ENCODE results near the gene NPIPA5. TPM values are rescaled to one million over a fixed set of nuclear protein-coding genes. Genes with fewer than 3 reads are reported as not detected.
"Not testable (repeated sequence)": the region's sequence is repeated elsewhere in the genome, so short reads cannot be mapped to it uniquely, and the experiment has no call there.

The NPIPA5 gene
- total RNA-seq, 1 donor from 2014 or later = 1.1 TPM

DNA sequence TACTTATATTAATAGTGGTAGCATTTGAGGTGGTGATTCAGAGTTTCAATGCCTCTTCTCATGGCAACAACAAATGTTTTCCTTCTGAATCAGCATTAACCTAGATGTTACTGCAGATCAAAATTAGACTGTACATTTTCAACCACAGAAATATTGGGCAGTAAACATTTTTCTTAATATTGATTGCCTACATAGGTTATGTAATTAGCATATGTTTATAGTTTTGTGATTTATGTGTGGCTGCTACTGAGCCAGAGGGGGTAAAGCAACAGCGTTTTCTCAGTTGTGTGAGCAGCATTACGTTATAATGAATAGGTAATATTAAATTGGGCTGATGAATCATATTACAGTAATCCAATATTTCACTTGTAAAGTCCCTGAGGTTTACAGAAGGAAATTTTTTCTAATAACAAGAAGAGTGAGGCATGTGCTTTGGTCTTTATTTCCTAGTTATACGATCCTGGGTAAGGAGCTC is 37.5 kb upstream of the NPIPA5 start:
- H3K4me3 ChIP-seq (ENCODE audit: low read depth, low read length) = no peak overlapping the region
- DNase-seq (ENCODE audit: low read depth) = no peak
- TF ChIP-seq, protein P1, sequence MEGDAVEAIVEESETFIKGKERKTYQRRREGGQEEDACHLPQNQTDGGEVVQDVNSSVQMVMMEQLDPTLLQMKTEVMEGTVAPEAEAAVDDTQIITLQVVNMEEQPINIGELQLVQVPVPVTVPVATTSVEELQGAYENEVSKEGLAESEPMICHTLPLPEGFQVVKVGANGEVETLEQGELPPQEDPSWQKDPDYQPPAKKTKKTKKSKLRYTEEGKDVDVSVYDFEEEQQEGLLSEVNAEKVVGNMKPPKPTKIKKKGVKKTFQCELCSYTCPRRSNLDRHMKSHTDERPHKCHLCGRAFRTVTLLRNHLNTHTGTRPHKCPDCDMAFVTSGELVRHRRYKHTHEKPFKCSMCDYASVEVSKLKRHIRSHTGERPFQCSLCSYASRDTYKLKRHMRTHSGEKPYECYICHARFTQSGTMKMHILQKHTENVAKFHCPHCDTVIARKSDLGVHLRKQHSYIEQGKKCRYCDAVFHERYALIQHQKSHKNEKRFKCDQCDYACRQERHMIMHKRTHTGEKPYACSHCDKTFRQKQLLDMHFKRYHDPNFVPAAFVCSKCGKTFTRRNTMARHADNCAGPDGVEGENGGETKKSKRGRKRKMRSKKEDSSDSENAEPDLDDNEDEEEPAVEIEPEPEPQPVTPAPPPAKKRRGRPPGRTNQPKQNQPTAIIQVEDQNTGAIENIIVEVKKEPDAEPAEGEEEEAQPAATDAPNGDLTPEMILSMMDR (conservative IDR thresholded peaks at IDR 0.05; ENCODE audit: low read depth, low read length) = no peak

DNA sequence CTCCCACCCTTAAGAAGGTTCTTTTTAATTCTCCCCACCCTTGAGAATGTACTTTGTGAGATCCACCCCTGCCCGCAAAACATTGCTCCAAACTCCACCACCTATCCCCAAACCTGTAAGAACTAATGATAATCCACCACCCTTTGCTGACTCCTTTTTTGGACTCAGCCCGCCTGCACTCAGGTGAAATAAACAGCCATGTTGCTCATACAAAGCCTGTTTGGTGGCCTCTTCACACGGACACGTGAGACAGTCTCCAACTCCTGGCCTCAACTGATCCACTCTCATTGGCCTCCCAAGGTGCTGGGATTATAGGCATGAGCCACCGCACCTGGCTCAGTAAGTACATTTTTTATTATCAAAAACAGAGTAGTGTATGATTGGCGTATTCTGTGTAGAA is 31.4 kb upstream of the NPIPA5 start:
- DNase-seq (ENCODE audit: low read depth); H3K4me3 ChIP-seq (ENCODE audit: low read depth, low read length): not testable (repeated sequence)

DNA sequence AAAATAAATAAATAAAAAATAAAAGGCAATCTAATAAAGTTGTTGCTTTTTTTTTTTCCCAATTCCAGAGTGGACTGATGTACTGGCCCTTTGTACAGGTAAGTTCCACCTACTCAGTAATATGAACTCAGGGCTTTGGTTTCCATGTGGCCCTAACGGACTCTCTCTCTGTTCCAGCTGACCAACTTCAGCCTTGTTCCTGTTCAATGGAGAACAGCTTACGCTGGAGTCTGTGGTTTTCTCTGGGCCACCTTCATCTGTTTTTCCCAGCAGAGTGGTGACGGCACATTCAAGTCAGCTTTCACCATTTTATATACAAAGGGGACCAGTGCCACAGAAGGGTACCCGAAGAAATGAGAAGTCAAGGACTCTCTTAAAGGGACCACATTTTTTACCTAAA is 29.7 kb upstream of the NPIPA5 start:
- DNase-seq (ENCODE audit: low read depth); H3K4me3 ChIP-seq (ENCODE audit: low read depth, low read length): not testable (repeated sequence)

DNA sequence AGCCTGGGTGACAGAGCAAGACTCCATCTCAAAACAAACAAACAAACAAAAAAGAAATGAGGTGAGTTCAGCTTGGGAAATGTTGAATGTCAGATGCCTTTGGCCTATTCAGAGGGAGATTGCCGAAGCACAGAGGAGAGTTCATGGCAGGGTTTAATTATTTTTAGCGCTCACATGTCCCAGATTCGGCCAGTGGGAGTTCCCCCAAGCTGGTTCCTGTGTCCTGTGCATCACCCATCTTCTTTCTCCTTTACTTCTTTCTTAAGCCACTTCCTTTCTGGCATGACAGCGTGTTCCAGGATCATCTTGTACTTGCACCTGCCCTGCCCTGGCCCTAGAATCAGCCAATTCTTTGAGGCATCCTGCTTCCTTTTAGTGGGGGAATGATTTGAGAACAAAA is 26.7 kb upstream of the NPIPA5 start:
- H3K4me3 ChIP-seq (ENCODE audit: low read depth, low read length) = no peak overlapping the region
- DNase-seq (ENCODE audit: low read depth) = no peak
- TF ChIP-seq, protein P1 (conservative IDR thresholded peaks at IDR 0.05; ENCODE audit: low read depth, low read length) = no peak

DNA sequence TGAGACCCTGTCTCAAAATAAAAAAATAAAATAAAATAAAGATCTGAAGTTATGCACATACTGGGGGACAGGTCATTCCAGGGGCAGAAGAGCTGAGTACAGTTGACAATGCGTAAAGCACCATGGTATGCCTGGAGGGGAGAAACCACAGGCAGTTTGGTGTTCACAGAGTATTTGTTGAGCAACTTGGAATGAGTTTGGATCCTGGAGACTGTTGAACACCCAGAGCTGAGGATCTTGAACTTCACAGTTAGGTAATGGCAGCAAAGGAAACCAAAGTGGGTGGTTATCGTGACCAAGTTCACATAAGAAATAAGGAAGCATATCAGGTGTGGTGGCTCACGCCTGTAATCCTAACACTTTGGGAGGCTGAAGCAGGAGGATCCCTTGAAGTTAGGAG is 26.0 kb upstream of the NPIPA5 start:
- DNase-seq (ENCODE audit: low read depth); H3K4me3 ChIP-seq (ENCODE audit: low read depth, low read length): not testable (repeated sequence)

DNA sequence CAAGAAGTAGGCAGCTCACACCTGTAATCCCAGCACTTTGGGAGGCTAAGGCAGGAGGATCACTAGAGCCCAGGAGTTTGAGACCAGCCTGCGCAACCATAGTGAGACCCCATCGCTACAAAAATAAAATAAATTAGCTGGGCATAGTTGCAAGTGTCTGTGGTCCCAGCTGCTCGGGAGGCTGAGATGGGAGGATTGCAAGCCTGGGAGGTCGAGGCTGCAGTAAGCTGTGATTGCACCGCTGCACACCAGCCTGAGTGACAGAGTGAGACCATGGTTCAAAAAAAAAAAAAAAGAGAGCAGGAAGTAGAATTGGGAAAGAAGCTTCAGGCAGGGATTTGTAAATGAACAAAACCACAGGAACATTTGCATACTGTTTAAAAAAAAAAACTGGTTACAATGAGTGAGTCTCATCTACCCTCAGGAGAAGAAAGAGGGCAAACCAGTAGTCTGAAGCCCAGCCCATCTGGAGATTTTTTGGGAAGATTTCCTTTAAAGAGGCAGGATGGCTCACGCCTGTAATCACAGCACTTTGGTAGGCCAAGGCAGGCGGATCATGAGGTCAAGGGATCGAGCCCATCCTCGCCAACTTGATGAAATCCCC is 25.4 kb upstream of the NPIPA5 start:
- DNase-seq (ENCODE audit: low read depth) = no peak
- TF ChIP-seq, protein P1 (conservative IDR thresholded peaks at IDR 0.05; ENCODE audit: low read depth, low read length) = no peak
- H3K4me3 ChIP-seq (ENCODE audit: low read depth, low read length) = no peak overlapping the region

DNA sequence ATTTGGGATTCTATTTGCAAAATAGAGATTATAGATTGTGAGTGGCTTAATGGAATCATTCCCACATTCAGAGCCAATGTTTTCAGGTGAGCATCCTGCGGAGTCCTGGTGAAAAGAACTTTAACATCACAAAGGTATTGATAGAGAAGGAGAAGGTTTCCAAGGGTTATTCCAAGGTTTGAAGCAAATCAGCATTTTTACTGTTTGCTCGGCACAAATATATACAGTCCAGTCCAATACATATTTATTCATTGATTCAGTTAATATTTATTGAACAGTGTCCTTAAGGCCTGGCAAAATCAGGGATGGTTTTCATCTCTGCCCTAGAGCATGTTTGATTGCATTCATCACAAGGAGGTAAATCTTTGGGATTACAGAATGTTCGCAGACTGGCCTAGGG is 23.9 kb upstream of the NPIPA5 start:
- TF ChIP-seq, protein P1 (conservative IDR thresholded peaks at IDR 0.05; ENCODE audit: low read depth, low read length) = no peak
- no peak overlapping the region for H3K4me3 ChIP-seq (ENCODE audit: low read depth, low read length)
- no peak for DNase-seq (ENCODE audit: low read depth)

DNA sequence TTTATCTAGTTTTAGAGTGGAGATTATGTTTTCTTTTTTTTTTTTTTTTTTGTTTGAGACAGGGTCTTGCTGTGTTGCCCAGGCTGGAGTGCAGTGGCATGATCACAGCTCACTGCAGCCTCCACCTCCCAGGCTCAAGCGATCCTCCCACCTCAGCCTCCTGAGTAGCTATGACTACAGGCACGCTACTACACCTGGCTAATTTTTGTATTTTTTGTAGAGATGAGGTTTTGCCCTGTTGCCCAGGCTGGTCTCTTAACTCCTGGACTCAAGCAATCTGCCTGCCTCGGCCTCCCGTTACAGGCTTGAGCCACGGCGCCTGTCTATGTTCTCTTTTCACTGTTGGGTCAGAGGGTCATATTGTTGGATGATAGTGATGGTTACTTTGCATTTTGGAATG is 22.2 kb upstream of the NPIPA5 start:
- DNase-seq (ENCODE audit: low read depth); H3K4me3 ChIP-seq (ENCODE audit: low read depth, low read length): not testable (repeated sequence)

DNA sequence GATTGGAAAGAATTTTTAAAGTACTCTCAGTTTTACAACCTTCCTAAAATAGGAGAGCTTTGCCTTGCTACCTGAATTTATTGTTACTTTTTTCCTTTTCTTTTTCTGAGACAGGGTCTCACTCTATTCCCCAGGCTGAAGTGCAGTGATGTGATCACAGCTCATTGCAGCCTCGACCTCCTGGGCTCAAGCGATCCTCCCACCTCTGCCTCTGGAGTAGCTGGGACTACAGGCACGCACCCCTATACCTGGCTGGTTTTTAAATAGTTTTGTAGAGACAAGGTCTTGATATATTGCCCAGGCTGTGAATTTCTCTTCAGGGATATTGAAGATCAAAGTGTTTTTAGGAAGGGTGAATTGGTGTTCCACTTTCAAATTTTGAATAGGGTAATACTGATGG is 21.2 kb upstream of the NPIPA5 start:
- TF ChIP-seq, protein P1 (conservative IDR thresholded peaks at IDR 0.05; ENCODE audit: low read depth, low read length) = no peak
- H3K4me3 ChIP-seq (ENCODE audit: low read depth, low read length) = no peak overlapping the region
- no peak for DNase-seq (ENCODE audit: low read depth)
